Activated CD4-positive, CD25-positive, alpha-beta regulatory T cell treated with anti-CD3 and anti-CD28 coated beads, Interleukin-2, amount 50 U/mL, for 16 hours (primary cell): ENCODE data around the gene GCLM.
"Not testable (repeated sequence)": the region's sequence is repeated elsewhere in the genome, so short reads cannot be mapped to it uniquely, and the experiment has no call there.

Experiments
- DNase-seq: peaks from one replicate; pipeline ENCODE4 v3.0.0-alpha.2; 2020; ENCODE audit warnings: low read depth, low spot score

The GCLM gene, protein sequence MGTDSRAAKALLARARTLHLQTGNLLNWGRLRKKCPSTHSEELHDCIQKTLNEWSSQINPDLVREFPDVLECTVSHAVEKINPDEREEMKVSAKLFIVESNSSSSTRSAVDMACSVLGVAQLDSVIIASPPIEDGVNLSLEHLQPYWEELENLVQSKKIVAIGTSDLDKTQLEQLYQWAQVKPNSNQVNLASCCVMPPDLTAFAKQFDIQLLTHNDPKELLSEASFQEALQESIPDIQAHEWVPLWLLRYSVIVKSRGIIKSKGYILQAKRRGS

GRCh38 chr1:93909146-93910050 is at the start of gene GCLM:
Gene GCLM, minus strand, starts transcription at chr1:93909430. Its CDS starts 267 bp downstream, at chr1:93909163.
- peak; percentile 78 for DNase-seq

- no peak for DNase-seq
These were observed 49.5 kb upstream of the GCLM start for GRCh38 chr1:93958726-93959100.

GRCh38 chr1:93958032-93958725 is 48.9 kb upstream of the GCLM start:
- DNase-seq: no peak

- no peak for DNase-seq
These were observed 46.5 kb upstream of the GCLM start for GRCh38 chr1:93955765-93956164.

GRCh38 chr1:93947002-93947686 is 37.9 kb upstream of the GCLM start:
- DNase-seq: not testable (repeated sequence)

GRCh38 chr1:93938461-93939145 is 29.4 kb upstream of the GCLM start:
- no peak for DNase-seq

DNA sequence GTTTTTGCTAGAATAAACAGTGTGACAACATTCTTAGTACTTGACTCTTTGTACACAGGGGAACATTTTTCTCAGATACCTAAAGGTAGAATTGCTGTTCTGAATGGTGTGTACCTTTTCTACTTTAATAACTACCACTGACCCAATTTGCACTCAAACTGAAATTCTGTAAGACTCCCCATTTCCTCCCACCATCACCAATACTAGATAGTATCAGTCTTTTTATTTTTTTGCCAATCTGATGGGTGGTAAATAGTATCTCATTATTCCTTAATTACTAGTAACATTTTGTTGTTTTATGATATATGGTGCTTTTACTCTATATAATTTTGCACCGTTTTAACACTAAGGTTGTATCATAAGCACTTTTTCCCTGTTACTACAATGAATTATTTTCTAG is 28.8 kb upstream of the GCLM start:
- DNase-seq: no peak

DNA sequence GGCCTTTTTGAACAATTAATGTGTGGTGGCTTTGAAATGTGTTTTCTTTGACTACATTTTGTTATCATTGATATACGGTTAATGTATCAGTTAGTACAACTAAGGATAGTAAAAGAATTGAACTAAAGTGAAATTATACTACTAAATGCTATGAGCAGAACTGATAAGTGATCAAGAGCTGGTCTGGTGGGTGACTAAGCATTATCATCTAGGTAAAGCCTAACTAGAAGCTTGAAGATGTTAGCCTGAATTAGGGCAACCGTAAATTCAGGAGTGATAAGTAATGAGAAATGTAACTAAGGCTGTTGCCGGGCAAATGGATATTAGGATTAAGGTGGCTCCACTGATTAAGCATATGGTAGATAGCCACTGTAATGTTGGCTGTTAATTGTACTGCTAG is 16.0 kb upstream of the GCLM start:
- DNase-seq: no peak

- no peak for DNase-seq
These were observed 10.6 kb upstream of the GCLM start for GRCh38 chr1:93919780-93920179.

DNA sequence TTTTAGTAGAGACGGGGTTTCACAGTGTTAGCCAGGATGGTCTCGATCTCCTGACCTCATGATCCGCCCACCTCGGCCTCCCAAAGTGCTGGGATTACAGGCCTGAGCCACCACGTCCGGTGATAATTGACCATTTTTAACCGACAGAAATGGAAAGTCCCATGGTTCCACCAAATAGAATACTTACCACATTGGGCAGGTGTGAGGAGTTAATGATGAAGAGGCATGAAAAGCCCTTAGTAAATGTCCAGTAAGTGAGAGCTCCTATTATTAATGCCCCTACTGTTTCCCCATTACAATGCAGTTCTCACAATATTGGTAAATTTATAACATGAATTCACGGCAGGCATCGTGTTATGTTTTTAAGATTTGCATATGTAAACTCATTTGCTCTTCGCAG is 8.1 kb upstream of the GCLM start:
- no peak for DNase-seq

- not testable (repeated sequence) for DNase-seq
These were observed 1.6 kb upstream of the GCLM start for GRCh38 chr1:93910880-93911279.

- no peak for DNase-seq
These were observed 1.1 kb upstream of the GCLM start for GRCh38 chr1:93910305-93910704.

DNA sequence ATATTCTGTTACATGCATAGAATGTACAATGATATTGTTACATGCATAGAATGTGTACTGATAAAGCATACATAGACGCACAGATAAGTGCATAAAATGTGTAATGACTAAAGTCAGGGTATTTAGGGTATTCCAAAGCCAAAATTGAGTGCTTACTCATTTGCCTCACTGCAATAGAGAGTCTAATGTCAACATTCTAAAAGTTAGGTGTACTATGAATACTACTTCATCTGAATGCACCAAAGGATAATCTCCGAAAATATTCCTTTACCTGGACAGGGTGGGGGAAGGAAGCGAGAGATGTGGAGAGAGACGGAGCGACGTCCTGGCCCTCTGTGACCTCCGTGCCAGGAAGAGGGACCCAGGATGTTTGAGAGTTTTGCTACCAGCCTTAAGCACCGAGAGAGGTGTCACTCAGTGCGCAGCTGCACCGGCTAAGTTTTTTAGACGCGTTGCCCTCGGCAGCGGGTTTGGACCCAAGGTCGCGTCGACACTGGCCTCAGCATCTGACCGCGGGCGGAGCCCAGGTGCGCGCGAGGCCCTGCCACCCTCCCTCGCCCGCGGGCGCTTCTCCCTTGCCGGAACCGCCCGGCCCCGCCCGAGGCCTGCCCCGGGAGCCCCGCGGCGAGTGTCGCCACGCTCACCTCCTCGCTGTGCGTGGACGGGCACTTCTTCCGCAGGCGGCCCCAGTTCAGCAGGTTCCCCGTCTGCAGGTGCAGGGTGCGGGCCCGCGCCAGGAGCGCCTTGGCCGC is 660 bp downstream of the GCLM start:
- peak; percentile 6 for DNase-seq

- no peak for DNase-seq
These were observed 1.5 kb downstream of the GCLM start for GRCh38 chr1:93907718-93908117.

- no peak for DNase-seq
These were observed 2.8 kb downstream of the GCLM start for GRCh38 chr1:93906480-93906879.

- DNase-seq: no peak
These were observed 3.5 kb downstream of the GCLM start for GRCh38 chr1:93905734-93906133.

DNA sequence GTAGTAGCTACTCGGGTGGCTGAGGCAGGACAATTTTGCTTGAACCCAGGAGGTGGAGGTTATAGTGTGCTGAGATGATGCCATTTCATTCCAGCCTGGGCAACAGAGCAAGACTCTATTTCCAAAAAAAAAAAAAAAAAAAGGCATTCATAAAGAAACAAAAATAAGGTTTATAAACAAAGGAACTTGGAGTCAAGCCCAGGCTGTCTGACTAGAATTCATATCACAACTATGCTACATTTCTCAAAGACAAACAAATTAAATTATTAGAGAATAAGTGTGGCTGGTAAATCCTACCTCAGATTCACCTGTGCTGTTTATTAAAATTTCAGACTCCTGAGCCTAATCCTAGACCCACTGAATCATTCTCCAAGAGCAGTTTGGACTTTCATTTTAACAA is 4.2 kb downstream of the GCLM start:
- no peak for DNase-seq

DNA sequence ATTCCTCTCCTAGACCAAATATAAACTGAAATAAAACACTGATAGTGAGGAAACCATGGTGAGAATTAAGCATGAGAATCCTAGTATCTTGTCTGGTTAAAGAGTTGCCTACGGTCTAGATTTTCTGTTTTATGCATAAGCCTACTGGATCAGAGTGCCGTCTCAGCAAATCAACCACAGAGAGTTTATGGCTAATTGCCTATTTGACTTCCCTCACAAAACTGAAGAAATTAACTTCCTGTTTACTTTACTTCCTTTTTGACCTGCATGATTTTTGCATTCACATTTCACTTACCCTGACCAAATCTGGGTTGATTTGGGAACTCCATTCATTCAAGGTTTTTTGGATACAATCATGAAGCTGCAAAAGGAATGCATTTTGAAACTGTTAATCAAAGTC is 5.0 kb downstream of the GCLM start:
- DNase-seq: no peak

DNA sequence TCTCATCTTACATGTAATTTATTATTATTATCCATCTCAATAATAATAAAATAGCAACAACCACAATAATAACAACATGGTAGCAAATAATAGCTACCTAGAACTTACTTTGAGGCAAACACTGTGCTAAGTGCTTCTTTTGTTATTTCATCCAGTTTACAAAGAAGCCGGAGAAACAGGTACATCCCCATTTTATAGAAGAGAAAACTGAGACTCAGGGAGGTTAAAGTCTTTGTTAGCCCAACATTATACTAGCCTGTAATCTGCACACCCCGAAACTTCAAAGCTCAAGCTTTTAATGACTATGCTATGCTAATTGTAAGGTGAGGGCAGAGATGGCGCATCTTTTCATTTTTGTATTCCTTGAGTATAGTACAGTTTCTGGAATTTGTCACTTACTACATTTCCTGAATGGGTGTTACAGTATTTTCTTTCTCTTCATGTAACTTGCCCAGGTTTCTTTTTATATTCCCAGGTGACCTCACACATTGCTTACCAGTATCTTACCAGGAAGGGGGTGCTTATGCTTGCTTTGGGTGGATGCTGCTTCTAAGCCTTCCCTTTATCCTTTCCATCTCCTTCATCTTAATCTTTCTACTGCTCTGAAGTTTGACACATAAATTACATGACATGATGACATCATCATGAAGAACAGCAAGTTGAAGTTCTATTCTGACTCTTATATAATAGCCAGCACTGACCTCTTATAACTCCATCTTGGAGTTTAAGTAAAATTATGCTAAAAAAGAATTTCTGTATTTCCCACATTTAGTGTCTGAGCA is 8.3 kb downstream of the GCLM start:
- no peak for DNase-seq
